CD4-positive, alpha-beta T cell treated with Interferon gamma for 1 hour (primary cell): Measurements from ENCODE around the gene SIK3.
"Not testable (repeated sequence)": the region's sequence is repeated elsewhere in the genome, so short reads cannot be mapped to it uniquely, and the experiment has no call there.

Source experiments
- DNase-seq: peaks from one replicate; pipeline ENCODE4 v3.0.0-alpha.2; 2020

SIK3 gene

GRCh38 chr11:117044287-117045035 is 53.8 kb downstream of the SIK3 start:
- no peak for DNase-seq

- DNase-seq = no peak
Observed at GRCh38 chr11:117042689-117043088, 55.5 kb downstream of the SIK3 start.

DNA sequence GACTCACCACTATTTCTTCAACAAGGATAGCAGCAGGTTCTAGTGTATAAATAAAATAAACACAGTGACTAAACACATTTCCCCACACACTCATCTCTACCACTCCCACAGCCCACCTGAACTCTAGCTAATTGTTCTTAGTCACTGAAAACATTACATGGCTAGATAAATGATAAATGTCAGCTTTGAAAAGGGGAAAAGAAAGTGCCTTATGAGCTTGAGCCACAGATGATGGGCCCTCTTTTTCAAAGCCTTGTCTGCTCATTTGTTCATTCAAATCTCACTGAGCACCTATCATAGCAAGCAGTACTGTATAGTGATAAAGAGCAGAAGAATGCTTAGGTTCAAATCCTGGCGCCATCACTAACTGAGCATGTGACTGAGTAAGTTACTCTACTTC is 58.3 kb downstream of the SIK3 start:
- DNase-seq = no peak

- no peak for DNase-seq
Observed at GRCh38 chr11:117039270-117039669, 59.0 kb downstream of the SIK3 start.

DNA sequence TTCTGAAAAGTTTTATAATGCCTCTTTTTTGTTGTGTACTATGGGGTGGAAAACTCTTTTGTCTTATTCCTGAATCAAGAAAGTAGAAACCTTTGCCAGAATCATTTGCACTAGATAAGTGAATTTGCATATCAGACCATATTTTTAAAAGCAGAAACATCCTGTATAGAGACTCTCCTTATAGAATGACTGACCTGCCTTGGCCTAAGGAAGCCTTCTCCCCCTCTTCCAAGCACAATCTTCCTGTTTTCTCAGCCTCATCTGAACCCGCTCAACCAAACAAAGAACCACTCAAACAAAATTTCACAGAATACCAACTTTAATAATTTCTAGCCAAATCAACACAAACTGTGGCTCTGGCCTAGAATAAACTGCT is 60.3 kb downstream of the SIK3 start:
- no peak for DNase-seq

DNA sequence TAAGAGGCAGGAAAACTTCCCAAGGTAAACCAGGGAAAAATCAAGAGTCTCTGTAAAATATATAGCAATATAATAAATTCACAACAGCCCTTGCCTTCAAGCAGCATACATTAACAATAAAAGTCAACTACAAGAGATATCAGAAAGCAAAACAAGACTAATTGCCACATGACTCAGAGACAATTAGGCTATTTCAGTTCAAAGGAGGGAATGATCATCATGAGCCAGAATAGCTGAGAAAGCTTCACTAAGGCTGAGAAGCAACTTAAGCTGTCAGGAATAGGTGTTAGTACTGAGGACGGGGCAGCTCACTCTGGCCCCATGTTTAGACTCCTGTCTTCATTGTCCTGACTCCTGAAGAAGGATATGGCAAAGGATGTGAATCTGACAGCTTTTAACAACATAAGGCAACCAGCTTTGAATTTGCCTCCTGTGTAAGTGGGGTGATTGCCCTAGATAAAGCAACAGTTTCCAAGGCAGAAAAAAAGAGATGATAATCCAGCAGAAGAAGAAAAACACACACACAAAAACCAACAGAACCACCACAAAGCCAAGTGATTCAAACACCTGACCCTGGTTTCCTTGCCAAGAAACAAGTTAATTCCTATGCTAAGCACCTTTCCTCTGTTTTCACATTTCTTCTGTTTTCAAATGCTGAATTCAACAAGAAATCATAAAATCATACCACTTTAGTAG is 60.8 kb downstream of the SIK3 start:
- no peak for DNase-seq

DNA sequence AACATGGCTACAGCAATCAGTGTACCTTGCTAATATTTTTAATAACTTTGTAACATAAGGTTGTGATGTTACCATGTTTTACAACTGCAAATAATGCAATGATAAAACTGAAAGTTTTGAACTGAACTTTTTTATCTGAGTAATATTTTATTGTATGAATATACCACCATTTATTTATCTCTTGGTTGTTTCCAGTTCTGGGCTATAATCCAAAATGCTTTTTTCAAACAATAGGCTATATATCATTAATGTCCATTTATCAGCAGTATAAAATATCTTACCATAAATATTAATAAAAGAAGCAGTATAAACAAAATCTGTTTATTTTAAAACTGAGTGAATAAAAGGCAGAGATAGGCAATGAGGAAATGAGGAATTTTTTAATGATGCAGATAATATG is 63.3 kb downstream of the SIK3 start:
- no peak for DNase-seq

DNA sequence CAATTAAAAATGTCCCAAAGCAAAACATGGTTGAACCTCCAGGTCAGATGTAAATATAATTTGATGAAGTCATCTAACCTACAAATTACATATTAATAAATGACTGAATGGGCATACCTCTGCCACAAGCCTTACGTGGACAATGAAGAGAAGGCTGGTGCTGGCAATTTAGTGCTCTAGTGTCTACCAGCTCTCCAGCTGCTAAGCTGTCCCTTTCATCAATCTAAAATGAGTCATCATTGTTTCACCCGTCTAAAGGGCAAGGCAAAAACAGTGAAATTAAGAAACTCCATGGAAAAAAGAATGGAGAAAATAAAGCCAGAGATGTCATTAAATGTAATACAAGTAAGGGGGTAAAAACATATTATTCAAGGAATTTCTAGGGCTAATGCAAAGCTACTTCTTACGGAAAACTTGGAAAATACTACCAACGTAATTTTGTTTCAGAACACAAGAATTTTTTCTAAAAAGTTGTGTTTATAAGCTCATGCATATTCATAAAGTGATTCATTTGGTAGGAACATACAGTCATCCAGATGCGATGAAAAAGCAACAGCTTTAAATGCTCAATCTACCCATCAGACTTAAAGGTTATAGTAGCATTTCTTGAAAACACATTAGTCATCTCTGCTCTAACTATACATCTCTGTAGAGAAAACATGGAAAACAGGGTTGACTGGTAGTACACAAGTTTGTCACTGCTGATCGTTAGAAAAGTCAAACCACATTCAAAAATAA is 71.5 kb downstream of the SIK3 start:
- no peak for DNase-seq

DNA sequence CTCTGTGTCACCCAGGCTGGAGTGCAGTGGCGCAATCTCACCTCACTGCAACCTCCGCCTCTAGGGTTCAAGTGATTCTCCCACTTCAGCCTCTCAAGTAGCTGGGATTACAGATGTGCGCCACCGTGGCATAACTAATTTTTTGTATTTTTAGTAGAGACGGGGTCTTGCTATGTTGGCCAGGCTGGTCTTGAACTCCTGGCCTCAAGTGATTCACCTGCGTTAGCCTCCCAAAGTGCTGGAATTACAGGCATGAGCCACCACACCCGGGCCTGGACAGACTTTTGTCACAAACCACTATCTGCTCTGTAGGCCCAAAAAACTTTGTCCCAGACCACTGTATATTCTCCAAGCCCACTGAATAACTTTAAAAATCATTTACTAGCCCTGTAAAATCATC is 74.5 kb downstream of the SIK3 start:
- DNase-seq = not testable (repeated sequence)

GRCh38 chr11:117023178-117023577 is 75.0 kb downstream of the SIK3 start:
- no peak for DNase-seq

DNA sequence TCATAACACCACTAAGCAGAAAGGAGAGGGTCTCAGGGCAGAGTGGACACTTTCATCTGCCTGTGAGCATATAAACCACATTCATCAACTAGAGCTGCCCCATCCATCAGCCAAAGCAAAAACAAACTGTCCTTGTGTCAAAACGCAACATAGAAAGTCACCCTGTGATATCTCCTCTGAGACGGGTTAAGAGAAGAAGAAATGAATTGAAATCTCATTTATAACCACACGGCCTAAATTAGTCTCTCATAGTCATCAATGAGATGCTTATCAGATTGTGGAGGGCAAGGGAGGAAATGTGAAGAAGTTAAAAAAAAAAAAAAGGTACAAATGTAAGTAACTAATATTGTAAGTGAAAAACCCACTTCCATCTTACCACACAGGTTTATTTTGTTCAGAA is 75.7 kb downstream of the SIK3 start:
- DNase-seq = no peak

GRCh38 chr11:117020869-117021564 is 77.2 kb downstream of the SIK3 start:
- DNase-seq = no peak

DNA sequence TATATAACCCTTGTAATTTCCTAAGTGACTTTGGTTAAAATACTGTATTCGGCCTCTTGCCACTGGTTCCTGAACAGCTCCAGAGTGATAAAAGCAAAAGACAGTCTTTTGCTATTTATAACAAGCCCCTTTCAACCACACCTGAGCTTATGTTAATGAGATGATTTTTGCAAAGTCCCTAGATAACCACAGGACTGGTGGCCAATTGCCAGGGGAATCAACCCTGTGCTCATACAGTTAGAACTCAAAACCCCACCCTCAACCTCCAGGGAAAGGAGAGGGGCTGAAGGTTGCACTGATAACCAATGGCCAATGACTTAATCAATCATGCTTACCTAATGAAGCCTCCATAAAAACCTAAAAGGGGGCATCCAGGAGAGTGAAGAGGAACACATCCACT is 77.9 kb downstream of the SIK3 start:
- no peak for DNase-seq

DNA sequence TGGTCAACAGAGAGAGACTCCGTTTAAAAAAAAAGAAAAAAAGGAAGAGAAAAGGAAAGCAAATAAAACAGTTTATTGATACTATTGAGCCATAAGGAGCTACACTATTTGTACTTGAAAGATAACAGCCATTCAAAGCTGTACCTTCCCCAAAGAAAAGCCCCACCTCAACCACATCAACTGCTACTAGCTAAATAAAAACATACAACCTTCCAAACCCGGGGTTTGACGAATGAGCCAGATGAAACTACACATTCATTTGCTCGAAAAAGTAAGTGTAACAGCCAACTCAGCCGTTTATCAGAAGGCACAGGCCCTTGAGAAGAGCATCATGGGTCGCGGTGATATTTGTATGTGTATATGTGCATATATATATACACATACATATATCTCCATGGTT is 78.4 kb downstream of the SIK3 start:
- DNase-seq = no peak

DNA sequence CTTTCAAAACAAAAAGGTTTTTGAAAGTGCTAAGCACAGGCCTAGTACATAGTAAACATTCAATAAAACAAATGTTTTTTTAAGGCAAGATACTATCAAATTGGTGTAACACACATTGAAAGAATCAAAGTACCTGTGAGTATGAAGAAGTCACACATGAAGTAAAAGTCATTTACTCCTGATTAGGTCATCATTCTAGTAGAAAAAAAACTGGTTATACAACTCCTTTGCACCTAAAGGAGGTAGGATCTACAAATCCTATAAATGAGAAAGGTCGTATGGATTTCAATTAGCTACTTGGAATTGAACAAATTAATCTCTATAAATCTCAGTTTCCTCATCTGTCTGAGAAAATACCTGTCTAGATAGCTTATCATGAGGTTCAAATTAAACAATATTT is 80.8 kb downstream of the SIK3 start:
- no peak for DNase-seq

DNA sequence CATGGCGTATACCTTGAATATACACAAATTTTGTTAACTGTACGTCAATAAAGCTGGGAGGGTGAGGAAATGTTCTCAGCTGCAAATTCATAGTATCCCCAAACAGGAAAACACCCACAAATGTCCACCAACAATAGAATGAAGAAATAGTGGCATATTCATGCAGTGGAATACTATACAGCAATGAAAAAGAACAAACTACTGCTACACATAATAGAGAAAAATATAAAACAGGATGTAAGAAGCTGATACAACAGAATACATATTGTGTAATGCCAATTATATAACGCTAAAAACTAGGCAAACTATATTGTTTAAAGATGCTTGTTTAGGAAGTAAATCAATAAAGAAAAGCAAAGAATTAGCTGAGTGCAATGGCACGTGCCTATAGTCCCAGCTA is 81.5 kb downstream of the SIK3 start:
- no peak for DNase-seq

DNA sequence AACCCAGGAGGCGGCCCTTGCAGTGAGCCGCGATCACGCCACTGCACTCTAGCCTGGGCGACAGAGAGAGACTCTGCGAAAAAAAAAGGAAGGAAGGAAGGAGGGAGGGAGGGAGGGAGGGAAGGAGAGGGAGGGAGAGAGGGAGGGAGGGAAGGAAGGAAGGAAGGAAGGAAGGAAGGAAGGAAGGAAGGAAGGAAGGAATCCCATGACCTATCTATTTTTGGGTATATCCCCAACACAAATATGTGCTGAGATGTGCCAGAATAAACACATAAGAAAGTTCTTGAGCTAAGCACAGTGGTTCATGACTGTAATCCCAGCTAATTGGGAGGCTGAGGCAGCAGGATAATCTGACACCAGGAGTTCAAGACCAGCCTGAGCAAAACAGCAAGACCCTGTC is 82.0 kb downstream of the SIK3 start:
- no peak for DNase-seq

- no peak for DNase-seq
Observed at GRCh38 chr11:117011541-117011898, 86.7 kb downstream of the SIK3 start.

GRCh38 chr11:117010808-117011540 is 87.3 kb downstream of the SIK3 start:
- no peak for DNase-seq

DNA sequence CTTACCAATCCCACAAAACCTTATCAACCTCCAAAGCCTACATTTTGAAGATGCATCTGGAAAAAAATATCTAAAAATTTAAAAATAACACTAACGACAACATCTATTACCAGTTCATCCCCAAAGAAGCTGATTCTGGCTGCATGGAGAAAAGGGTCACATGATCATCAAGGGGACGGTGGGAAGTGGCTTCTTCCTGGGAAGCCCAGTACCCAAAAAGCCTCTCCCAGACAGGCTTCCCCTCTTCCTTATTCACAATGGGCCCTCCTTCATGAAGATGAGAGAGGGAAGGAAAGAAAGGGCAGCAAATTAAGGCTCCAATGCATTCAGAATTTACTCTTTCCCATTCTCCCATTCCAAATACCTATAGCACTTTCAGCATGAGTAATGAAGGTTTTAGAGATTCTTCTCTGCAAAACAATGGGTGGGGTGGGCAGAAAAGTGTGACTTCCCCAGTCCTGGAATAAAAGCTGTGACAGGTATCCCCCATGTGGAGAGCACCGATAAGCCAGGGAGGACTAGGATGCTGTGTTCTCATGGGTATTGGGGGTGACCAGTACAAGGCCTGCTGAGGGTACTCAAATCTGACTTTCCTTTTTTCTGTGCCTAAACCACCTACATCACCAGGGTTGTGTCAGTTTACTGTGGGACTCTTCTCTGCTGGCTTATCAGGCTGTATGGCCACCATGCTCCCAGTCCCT is 88.2 kb downstream of the SIK3 start:
- DNase-seq = no peak

- DNase-seq = no peak
Observed at GRCh38 chr11:117005758-117006157, 92.5 kb downstream of the SIK3 start.

DNA sequence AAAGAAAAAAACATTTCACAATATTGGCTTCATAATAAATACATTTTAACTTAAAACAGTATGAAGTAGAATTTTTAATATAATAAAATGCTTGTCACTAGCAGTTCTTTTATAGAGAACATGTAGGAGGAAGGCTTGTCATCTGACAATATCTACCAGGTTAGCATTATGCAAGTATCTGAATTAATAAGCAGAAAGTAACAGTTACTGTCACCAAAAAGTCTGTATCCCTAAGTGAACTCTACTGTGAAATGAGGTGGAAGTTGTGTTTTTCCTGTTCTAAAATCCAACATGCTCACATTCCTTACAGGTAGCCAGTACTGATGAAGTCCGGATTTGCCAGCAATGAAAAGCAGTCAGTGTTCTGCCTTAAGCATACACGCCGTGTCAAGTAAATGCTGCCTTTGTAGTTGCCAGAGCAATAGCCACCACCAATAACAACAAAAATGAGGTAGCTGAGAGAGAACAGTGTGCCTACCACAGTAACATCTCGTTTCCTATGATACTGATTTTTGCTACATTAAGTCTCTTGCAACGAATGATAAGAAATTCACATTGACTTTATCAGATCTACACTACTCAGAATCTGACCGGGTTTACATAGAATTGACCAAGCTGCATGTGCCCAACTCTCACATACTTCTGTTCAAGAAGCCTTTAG is 95.5 kb downstream of the SIK3 start:
- DNase-seq = no peak
